HCT116 (cell line): ENCODE measurements around the gene WDR20. TPM values are rescaled to one million over a fixed set of nuclear protein-coding genes. Genes with fewer than 3 reads are reported as not detected.

Experiments
- ATAC-seq: fragments of 200-7000 bp; cut with Tn5 transposase; 2 replicates; pipeline ENCODE4 v1.9.1; 2020; ENCODE audit warnings: mild to moderate bottlenecking, moderate library complexity
- BruUV-seq: library from RNA; stranded (reverse); fragments of 400-500 nt; replicated peaks from 2 replicates; lab custom pipeline; 2021; lab: Mats Ljungman, UMichigan
- CTCF ChIA-PET: fragments of 300-600 bp; sonication (Branson Sonifier 250); formaldehyde crosslinking; loops from one replicate; lab custom pipeline; 2021; ENCODE audit warnings: antibody characterized with exemption; lab: Charles Lee
- POLR2A ChIA-PET: fragments of 300-600, 350-600 bp; sonication (Branson Sonifier 250); formaldehyde crosslinking; loops from one replicate; lab custom pipeline; 2021; ENCODE audit warnings: antibody characterized with exemption; lab: Charles Lee
- RAD21 ChIA-PET, 2 experiments: fragments of 300-600 bp; sonication (Branson Sonifier 250); formaldehyde crosslinking; loops; one replicate each; lab custom pipeline; 2023; ENCODE audit warnings: low total read pairs in 2 of 2; ENCODE audit not compliant: uncharacterized antibody in 2 of 2, unreplicated experiment in 2 of 2, low non-redundant PET in 1 of 2; lab: Charles Lee
- DNase-seq: peaks from one replicate; pipeline ENCODE4 v3.0.0-alpha.2; 2010; ENCODE audit warnings: low read depth, low spot score
- H2AFZ ChIP-seq: fragments of 200-600 bp; shearing (Covaris generic), sonication (generic); 2 replicates; pipeline ENCODE4 v1.6.1; 2017; ENCODE audit warnings: low read depth, mixed run types, mixed read lengths, antibody characterized with exemption, low read length; ENCODE audit not compliant: poor library complexity, severe bottlenecking
- H3K27ac ChIP-seq: 2 replicates; pipeline ENCODE4 v1.5.1; 2012; ENCODE audit warnings: low read depth, low read length
- H3K27me3 ChIP-seq: fragments of 200-600 bp; sonication (generic); 2 replicates; pipeline ENCODE4 v1.6.1; 2016; ENCODE audit warnings: mixed run types, low read length, mixed read lengths; ENCODE audit not compliant: insufficient read depth
- H3K36me3 ChIP-seq, 2 experiments: fragments of 200-500 bp in 1 of 2; fragments of 200-600 bp in 1 of 2; sonication (Bioruptor generic) in 1 of 2; sonication (generic) in 1 of 2; 2 replicates each; pipeline versions ENCODE4 v1.5.1 to v1.6.1; 2014 to 2016; ENCODE audit warnings: low read length in 2 of 2, inconsistent platforms in 1 of 2, mixed read lengths in 1 of 2, mixed run types in 1 of 2; ENCODE audit not compliant: insufficient read depth in 2 of 2, control insufficient read depth in 1 of 2
- H3K4me1 ChIP-seq, 2 experiments: fragments of 200-600 bp in 1 of 2; sonication (generic) in 1 of 2; 2 replicates each; pipeline versions ENCODE4 v1.5.1 to v1.6.1; 2012 to 2017; ENCODE audit warnings: low read length in 2 of 2, inconsistent platforms in 1 of 2, mild to moderate bottlenecking in 1 of 2, mixed read lengths in 1 of 2, mixed run types in 1 of 2, moderate library complexity in 1 of 2; ENCODE audit not compliant: insufficient read depth in 2 of 2, control insufficient read depth in 1 of 2
- H3K4me2 ChIP-seq: fragments of 200-600 bp; sonication (generic); 2 replicates; pipeline ENCODE4 v1.6.1; 2017; ENCODE audit warnings: mixed run types, low read length, mixed read lengths
- H3K4me3 ChIP-seq, 2 experiments: fragments of 200-600 bp in 1 of 2; sonication (generic) in 1 of 2; replicated peaks in 1 of 2; 2 replicates each; pipeline ENCODE4 v1.5.1; 2011 to 2016; ENCODE audit warnings: low read length in 2 of 2, control low read depth in 1 of 2, low read depth in 1 of 2, mild to moderate bottlenecking in 1 of 2, mixed read lengths in 1 of 2, mixed run types in 1 of 2
- H3K79me2 ChIP-seq: fragments of 200-600 bp; sonication (generic); 2 replicates; pipeline ENCODE4 v1.6.1; 2017; ENCODE audit warnings: mild to moderate bottlenecking, mixed run types, low read length, moderate library complexity, mixed read lengths; ENCODE audit not compliant: insufficient read depth
- H3K9ac ChIP-seq: fragments of 200-600 bp; sonication (generic); 2 replicates; pipeline ENCODE4 v1.6.1; 2016; ENCODE audit warnings: low read length, mixed read lengths
- H3K9me2 ChIP-seq: fragments of 200-600 bp; sonication (generic), shearing (Covaris generic); 2 replicates; pipeline ENCODE4 v1.6.1; 2017; ENCODE audit warnings: mixed run types, mild to moderate bottlenecking, moderate library complexity; ENCODE audit not compliant: insufficient read depth
- H3K9me3 ChIP-seq, 2 experiments: fragments of 200-500 bp in 1 of 2; fragments of 200-600 bp in 1 of 2; sonication (Bioruptor generic) in 1 of 2; sonication (generic) in 1 of 2; 2 replicates each; pipeline ENCODE4 v1.6.1; 2014 to 2017; ENCODE audit warnings: low read length in 2 of 2, mixed read lengths in 2 of 2, inconsistent platforms in 1 of 2, low read depth in 1 of 2, mild to moderate bottlenecking in 1 of 2, mixed run types in 1 of 2, moderate library complexity in 1 of 2; ENCODE audit not compliant: control insufficient read depth in 1 of 2, insufficient read depth in 1 of 2
- H4K20me1 ChIP-seq: fragments of 200-600 bp; sonication (generic), shearing (Covaris generic); 2 replicates; pipeline ENCODE4 v1.6.1; 2017; ENCODE audit warnings: mixed run types, mild to moderate bottlenecking, moderate library complexity; ENCODE audit not compliant: insufficient read depth
- CBX3 ChIP-seq: IDR thresholded peaks from 2 replicates; pipeline ENCODE4 v1.6.1; 2012; ENCODE audit warnings: low read depth
- CEBPB ChIP-seq: IDR thresholded peaks from 2 replicates; pipeline ENCODE4 v1.6.1; 2012; ENCODE audit warnings: low read depth
- EGR1 ChIP-seq: IDR thresholded peaks from 2 replicates; pipeline ENCODE4 v1.6.1; 2012; ENCODE audit warnings: low read depth
- ELF1 ChIP-seq: IDR thresholded peaks from 2 replicates; pipeline ENCODE4 v1.6.1; 2012; ENCODE audit warnings: low read depth, borderline replicate concordance
- EZH2 ChIP-seq: fragments of 200-600 bp; sonication (generic); IDR thresholded peaks from 2 replicates; pipeline ENCODE4 v1.6.1; 2017; ENCODE audit warnings: antibody characterized with exemption, mixed run types
- EZH2phosphoT487 ChIP-seq: fragments of 200-600 bp; IDR thresholded peaks from 2 replicates; pipeline ENCODE4 v1.6.1; 2018; ENCODE audit warnings: antibody characterized with exemption, borderline replicate concordance
- FOSL1 ChIP-seq: IDR thresholded peaks from 2 replicates; pipeline ENCODE4 v1.6.1; 2012; ENCODE audit warnings: low read depth
- JUND ChIP-seq: IDR thresholded peaks from 2 replicates; pipeline ENCODE4 v1.6.1; 2012
- POLR2A ChIP-seq: IDR thresholded peaks from 2 replicates; pipeline ENCODE4 v1.7.0; 2011; ENCODE audit warnings: borderline replicate concordance; ENCODE audit not compliant: insufficient read depth, insufficient read length; ENCODE audit errors: extremely low read depth
- POLR2AphosphoS5 ChIP-seq: IDR thresholded peaks from 2 replicates; pipeline ENCODE4 v1.6.1; 2011; ENCODE audit warnings: mild to moderate bottlenecking, low read depth, low read length, moderate library complexity
- RAD21 ChIP-seq: IDR thresholded peaks from 2 replicates; pipeline ENCODE4 v1.6.1; 2012; ENCODE audit warnings: low read depth, mild to moderate bottlenecking
- SP1 ChIP-seq: IDR thresholded peaks from 2 replicates; pipeline ENCODE4 v1.6.1; 2012; ENCODE audit warnings: low read depth
- SRF ChIP-seq: IDR thresholded peaks from 2 replicates; pipeline ENCODE4 v1.6.1; 2012; ENCODE audit warnings: low read depth
- ZFX ChIP-seq: fragments of 450-650 bp; IDR thresholded peaks from 2 replicates; pipeline ENCODE4 v1.6.1; 2017
- ZNF274 ChIP-seq: fragments of 200-500 bp; sonication (Bioruptor generic); IDR thresholded peaks from 2 replicates; pipeline ENCODE4 v1.6.1; 2014; ENCODE audit warnings: mild to moderate bottlenecking, low read depth, low read length, inconsistent platforms
- intact Hi-C: fragments of 100-400 bp; cut with micrococcal nuclease; formaldehyde crosslinking; loops from 2 replicates; pipeline ENCODE4 v1.10.0; 2022
- total RNA-seq: library from RNA; stranded (reverse); gene quantifications from one replicate; pipeline ENCODE4 v1.2.1, GENCODE V29; 2021; ENCODE audit not compliant: unreplicated experiment
- TF ChIP-seq, protein P1 (sequence below): IDR thresholded peaks from 2 replicates; pipeline ENCODE4 v1.6.1; 2012; ENCODE audit warnings: low read depth
- TF ChIP-seq, protein P2 (sequence below): IDR thresholded peaks from 2 replicates; pipeline ENCODE4 v1.6.1; 2012
- TF ChIP-seq, protein P3 (sequence below), 3 experiments: fragments of 200-600 bp in 1 of 3; sonication (generic) in 1 of 3; IDR thresholded peaks in 2 of 3; conservative IDR thresholded peaks in 1 of 3; 2 replicates each; pipeline ENCODE4 v1.5.1; 2012 to 2017; ENCODE audit warnings: low read depth in 2 of 3, low read length in 2 of 3, antibody characterized with exemption in 1 of 3, borderline replicate concordance in 1 of 3, control low read depth in 1 of 3, mild to moderate bottlenecking in 1 of 3, mixed read lengths in 1 of 3, mixed run types in 1 of 3, moderate library complexity in 1 of 3; ENCODE audit not compliant: insufficient read depth in 1 of 3
- TF ChIP-seq, protein P4 (sequence below): IDR thresholded peaks from 2 replicates; pipeline ENCODE4 v1.6.1; 2011; ENCODE audit warnings: mild to moderate bottlenecking, low read length, moderate library complexity; ENCODE audit not compliant: insufficient replicate concordance; ENCODE audit errors: extremely low read depth

The WDR20 gene
- total RNA-seq, 1 experiment from 2014 or later, result 21.1 TPM

DNA sequence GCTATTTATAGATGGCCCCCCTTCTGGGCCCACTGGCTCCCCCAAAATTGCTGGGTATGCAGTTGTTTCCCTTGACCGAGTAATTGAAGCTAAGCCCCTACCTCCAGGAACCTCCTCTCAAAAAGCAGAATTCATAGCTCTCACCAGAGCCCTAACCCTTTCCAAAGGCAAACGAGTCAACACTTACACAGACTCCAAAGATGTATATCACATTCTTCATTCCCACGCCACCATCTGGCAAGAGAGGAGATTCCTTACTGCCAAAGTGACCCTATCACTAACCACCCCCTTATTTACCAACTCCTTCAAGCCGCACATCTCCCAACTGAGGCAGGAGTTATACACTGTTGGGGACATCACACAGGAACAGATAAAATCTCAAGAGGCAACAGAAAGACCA lies 98.4 kb downstream of the WDR20 start:
- H4K20me1 ChIP-seq, result no peaks in the 10 kb centered on the region
- POLR2A ChIA-PET, result no interaction called here
- H3K4me1 ChIP-seq, result peaks cover 0 to 9% of the 10 kb centered on the region in 2 experiments; a peak in 2 of 4 replicates
- no peak for TF ChIP-seq ZFX
- no peak for TF ChIP-seq EZH2phosphoT487
- no peak for TF ChIP-seq JUND
- no peak for TF ChIP-seq ELF1
- TF ChIP-seq, protein P1, sequence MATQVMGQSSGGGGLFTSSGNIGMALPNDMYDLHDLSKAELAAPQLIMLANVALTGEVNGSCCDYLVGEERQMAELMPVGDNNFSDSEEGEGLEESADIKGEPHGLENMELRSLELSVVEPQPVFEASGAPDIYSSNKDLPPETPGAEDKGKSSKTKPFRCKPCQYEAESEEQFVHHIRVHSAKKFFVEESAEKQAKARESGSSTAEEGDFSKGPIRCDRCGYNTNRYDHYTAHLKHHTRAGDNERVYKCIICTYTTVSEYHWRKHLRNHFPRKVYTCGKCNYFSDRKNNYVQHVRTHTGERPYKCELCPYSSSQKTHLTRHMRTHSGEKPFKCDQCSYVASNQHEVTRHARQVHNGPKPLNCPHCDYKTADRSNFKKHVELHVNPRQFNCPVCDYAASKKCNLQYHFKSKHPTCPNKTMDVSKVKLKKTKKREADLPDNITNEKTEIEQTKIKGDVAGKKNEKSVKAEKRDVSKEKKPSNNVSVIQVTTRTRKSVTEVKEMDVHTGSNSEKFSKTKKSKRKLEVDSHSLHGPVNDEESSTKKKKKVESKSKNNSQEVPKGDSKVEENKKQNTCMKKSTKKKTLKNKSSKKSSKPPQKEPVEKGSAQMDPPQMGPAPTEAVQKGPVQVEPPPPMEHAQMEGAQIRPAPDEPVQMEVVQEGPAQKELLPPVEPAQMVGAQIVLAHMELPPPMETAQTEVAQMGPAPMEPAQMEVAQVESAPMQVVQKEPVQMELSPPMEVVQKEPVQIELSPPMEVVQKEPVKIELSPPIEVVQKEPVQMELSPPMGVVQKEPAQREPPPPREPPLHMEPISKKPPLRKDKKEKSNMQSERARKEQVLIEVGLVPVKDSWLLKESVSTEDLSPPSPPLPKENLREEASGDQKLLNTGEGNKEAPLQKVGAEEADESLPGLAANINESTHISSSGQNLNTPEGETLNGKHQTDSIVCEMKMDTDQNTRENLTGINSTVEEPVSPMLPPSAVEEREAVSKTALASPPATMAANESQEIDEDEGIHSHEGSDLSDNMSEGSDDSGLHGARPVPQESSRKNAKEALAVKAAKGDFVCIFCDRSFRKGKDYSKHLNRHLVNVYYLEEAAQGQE, result no peak
- no peak for TF ChIP-seq CBX3
- TF ChIP-seq, protein P2, sequence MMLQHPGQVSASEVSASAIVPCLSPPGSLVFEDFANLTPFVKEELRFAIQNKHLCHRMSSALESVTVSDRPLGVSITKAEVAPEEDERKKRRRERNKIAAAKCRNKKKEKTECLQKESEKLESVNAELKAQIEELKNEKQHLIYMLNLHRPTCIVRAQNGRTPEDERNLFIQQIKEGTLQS, result no peak
- TF ChIP-seq POLR2A, result no peak
- no peak for TF ChIP-seq CEBPB
- TF ChIP-seq EGR1, result no peak
- no peak for TF ChIP-seq FOSL1
- TF ChIP-seq SRF, result no peak
- TF ChIP-seq EZH2, result no peak
- TF ChIP-seq ZNF274, result no peak
- no peak for TF ChIP-seq SP1
- no peak for TF ChIP-seq POLR2AphosphoS5
- TF ChIP-seq, protein P3, sequence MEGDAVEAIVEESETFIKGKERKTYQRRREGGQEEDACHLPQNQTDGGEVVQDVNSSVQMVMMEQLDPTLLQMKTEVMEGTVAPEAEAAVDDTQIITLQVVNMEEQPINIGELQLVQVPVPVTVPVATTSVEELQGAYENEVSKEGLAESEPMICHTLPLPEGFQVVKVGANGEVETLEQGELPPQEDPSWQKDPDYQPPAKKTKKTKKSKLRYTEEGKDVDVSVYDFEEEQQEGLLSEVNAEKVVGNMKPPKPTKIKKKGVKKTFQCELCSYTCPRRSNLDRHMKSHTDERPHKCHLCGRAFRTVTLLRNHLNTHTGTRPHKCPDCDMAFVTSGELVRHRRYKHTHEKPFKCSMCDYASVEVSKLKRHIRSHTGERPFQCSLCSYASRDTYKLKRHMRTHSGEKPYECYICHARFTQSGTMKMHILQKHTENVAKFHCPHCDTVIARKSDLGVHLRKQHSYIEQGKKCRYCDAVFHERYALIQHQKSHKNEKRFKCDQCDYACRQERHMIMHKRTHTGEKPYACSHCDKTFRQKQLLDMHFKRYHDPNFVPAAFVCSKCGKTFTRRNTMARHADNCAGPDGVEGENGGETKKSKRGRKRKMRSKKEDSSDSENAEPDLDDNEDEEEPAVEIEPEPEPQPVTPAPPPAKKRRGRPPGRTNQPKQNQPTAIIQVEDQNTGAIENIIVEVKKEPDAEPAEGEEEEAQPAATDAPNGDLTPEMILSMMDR (IDR thresholded peaks at IDR 0.05 in 2 of 3, conservative IDR thresholded peaks at IDR 0.05 in 1 of 3; ENCODE audit: borderline replicate concordance in 1 of 3, insufficient read depth in 1 of 3, low read depth in 2 of 3, low read length in 2 of 3), result no peak
- TF ChIP-seq, protein P4, sequence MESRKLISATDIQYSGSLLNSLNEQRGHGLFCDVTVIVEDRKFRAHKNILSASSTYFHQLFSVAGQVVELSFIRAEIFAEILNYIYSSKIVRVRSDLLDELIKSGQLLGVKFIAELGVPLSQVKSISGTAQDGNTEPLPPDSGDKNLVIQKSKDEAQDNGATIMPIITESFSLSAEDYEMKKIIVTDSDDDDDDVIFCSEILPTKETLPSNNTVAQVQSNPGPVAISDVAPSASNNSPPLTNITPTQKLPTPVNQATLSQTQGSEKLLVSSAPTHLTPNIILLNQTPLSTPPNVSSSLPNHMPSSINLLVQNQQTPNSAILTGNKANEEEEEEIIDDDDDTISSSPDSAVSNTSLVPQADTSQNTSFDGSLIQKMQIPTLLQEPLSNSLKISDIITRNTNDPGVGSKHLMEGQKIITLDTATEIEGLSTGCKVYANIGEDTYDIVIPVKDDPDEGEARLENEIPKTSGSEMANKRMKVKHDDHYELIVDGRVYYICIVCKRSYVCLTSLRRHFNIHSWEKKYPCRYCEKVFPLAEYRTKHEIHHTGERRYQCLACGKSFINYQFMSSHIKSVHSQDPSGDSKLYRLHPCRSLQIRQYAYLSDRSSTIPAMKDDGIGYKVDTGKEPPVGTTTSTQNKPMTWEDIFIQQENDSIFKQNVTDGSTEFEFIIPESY, result no peak
- no peak for TF ChIP-seq RAD21
- CTCF ChIA-PET, result no interaction called here
- DNase-seq (no peak), ATAC-seq (no peak)
- no peaks in the 10 kb centered on the region for H3K27me3 ChIP-seq
- no peak overlapping the region for H3K27ac ChIP-seq
- H3K9ac ChIP-seq, result no peak overlapping the region
- H3K4me3 ChIP-seq, result no peak overlapping the region
- no peak overlapping the region for H2AFZ ChIP-seq
- no peaks in the 10 kb centered on the region for H3K79me2 ChIP-seq
- no peaks in the 10 kb centered on the region for H3K36me3 ChIP-seq
- H3K9me3 ChIP-seq, result no peaks in the 10 kb centered on the region
- no TSS peak for BruUV-seq
- intact Hi-C loops, result no loop called here
- H3K4me2 ChIP-seq, result no peak overlapping the region
- RAD21 ChIA-PET, result no interaction called here
- no peaks in the 10 kb centered on the region for H3K9me2 ChIP-seq
